Measurements from ENCODE around the gene MAP3K20. TPM values are rescaled to one million over a fixed set of nuclear protein-coding genes. Genes with fewer than 3 reads are reported as not detected.

MAP3K20 gene
- total and polyA plus RNA-seq, 2 experiments from 2014 or later = 7.6 to 9.6 TPM

GRCh38 chr2:173165443-173166238 is 90.0 kb downstream of the MAP3K20 start:
- H3F3A ChIP-seq (replicated peaks; ENCODE audit: low read depth) = no peaks in the 10 kb centered on the region
- ATAC-seq = no peak
- Mint-ChIP-seq H3K4me3 (no peak overlapping the region), H3K27me3 (ENCODE audit: insufficient read depth, low read depth, poor library complexity) (no peaks in the 10 kb centered on the region), H3K36me3 (ENCODE audit: low read depth) (peaks cover 4% of the 10 kb centered on the region; the same call in 1 of the 3 replicates), H3K4me1 (no peaks in the 10 kb centered on the region), H3K27ac (no peak overlapping the region), H3K9me3 (no peaks in the 10 kb centered on the region; the same call in 2 of the 3 replicates)
- H3K36me3 ChIP-seq (ENCODE audit: insufficient read depth) = no peaks in the 10 kb centered on the region
- H3K4me3 ChIP-seq = no peak overlapping the region
- no peak for DNase-seq (ENCODE audit: low spot score)
- H4K20me1 ChIP-seq (replicated peaks; ENCODE audit: insufficient read depth) = no peaks in the 10 kb centered on the region
- TF ChIP-seq CREB1 (CRISPR knock-in tag; IDR thresholded peaks at IDR 0.05; ENCODE audit: low read depth) (no peak), STAT1 (IDR thresholded peaks at IDR 0.05; ENCODE audit: unreplicated experiment) (no peak), ZNF114 (CRISPR knock-in tag; IDR thresholded peaks at IDR 0.05) (no peak), POLR2AphosphoS5 (IDR thresholded peaks at IDR 0.05; ENCODE audit: low read depth) (no peak), ZNF462 (CRISPR knock-in tag; IDR thresholded peaks at IDR 0.05) (no peak), ETS1 (IDR thresholded peaks at IDR 0.05) (no peak), ZNF331 (CRISPR knock-in tag; IDR thresholded peaks at IDR 0.05; ENCODE audit: low read depth) (no peak), EZH2phosphoT487 (IDR thresholded peaks at IDR 0.05; ENCODE audit: unreplicated experiment) (no peak), JUNB (IDR thresholded peaks at IDR 0.05; ENCODE audit: unreplicated experiment) (no peak), NANOG (IDR thresholded peaks at IDR 0.05; ENCODE audit: borderline replicate concordance) (no peak), EZH2 (IDR thresholded peaks at IDR 0.05; ENCODE audit: low read depth, unreplicated experiment) (no peak)
- TF ChIP-seq, protein P1, sequence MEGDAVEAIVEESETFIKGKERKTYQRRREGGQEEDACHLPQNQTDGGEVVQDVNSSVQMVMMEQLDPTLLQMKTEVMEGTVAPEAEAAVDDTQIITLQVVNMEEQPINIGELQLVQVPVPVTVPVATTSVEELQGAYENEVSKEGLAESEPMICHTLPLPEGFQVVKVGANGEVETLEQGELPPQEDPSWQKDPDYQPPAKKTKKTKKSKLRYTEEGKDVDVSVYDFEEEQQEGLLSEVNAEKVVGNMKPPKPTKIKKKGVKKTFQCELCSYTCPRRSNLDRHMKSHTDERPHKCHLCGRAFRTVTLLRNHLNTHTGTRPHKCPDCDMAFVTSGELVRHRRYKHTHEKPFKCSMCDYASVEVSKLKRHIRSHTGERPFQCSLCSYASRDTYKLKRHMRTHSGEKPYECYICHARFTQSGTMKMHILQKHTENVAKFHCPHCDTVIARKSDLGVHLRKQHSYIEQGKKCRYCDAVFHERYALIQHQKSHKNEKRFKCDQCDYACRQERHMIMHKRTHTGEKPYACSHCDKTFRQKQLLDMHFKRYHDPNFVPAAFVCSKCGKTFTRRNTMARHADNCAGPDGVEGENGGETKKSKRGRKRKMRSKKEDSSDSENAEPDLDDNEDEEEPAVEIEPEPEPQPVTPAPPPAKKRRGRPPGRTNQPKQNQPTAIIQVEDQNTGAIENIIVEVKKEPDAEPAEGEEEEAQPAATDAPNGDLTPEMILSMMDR (conservative IDR thresholded peaks at IDR 0.05; ENCODE audit: low read depth in 2 of 2) = no peak
- no peaks in the 10 kb centered on the region for H3K9me2 ChIP-seq (ENCODE audit: insufficient read depth)
- H3K27ac ChIP-seq (ENCODE audit: low read depth) = no peak overlapping the region
- no peaks in the 10 kb centered on the region for H3K4me1 ChIP-seq (ENCODE audit: insufficient read depth)
- no peaks in the 10 kb centered on the region for H3K79me2 ChIP-seq (replicated peaks; ENCODE audit: insufficient read depth)
- H2AFZ ChIP-seq = no peak overlapping the region
- no peak overlapping the region for H3K4me2 ChIP-seq
- H3K27me3 ChIP-seq (ENCODE audit: insufficient read depth) = no peaks in the 10 kb centered on the region
